ENCODE results near the gene CROCC2.

The CROCC2 gene

DNA sequence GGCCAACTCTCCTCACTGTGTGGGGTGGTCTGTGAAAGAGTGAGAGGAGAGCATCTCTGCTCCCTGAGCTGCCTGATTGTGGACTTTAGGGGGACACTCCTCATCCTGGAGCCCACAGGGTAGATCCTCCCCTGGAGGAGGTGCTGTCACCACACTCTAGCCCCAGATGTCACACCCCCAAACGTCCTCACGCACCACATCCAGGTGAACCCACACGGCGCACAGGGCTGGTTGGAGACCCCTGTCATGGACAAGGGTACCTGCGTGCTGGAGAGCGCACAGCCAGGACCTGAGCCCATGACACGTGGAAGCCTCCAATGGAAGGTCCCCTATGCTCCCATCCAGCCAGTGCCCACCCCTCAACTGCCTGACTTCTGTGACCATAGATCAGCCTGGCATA, 27.0 kb upstream of the CROCC2 start:
- no peak for DNase-seq
- Mint-ChIP-seq H3K4me1 (no peaks in the 10 kb centered on the region), H3K27me3 (ENCODE audit: low read depth, poor library complexity) (peaks cover 17% of the 10 kb centered on the region), H3K9me3 (no peaks in the 10 kb centered on the region), H3K4me3 (no peak overlapping the region), H3K36me3 (ENCODE audit: low read depth) (no peaks in the 10 kb centered on the region), H3K27ac (no peak overlapping the region)
- TF ChIP-seq, protein P1, sequence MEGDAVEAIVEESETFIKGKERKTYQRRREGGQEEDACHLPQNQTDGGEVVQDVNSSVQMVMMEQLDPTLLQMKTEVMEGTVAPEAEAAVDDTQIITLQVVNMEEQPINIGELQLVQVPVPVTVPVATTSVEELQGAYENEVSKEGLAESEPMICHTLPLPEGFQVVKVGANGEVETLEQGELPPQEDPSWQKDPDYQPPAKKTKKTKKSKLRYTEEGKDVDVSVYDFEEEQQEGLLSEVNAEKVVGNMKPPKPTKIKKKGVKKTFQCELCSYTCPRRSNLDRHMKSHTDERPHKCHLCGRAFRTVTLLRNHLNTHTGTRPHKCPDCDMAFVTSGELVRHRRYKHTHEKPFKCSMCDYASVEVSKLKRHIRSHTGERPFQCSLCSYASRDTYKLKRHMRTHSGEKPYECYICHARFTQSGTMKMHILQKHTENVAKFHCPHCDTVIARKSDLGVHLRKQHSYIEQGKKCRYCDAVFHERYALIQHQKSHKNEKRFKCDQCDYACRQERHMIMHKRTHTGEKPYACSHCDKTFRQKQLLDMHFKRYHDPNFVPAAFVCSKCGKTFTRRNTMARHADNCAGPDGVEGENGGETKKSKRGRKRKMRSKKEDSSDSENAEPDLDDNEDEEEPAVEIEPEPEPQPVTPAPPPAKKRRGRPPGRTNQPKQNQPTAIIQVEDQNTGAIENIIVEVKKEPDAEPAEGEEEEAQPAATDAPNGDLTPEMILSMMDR (IDR thresholded peaks at IDR 0.05): no peak

DNA sequence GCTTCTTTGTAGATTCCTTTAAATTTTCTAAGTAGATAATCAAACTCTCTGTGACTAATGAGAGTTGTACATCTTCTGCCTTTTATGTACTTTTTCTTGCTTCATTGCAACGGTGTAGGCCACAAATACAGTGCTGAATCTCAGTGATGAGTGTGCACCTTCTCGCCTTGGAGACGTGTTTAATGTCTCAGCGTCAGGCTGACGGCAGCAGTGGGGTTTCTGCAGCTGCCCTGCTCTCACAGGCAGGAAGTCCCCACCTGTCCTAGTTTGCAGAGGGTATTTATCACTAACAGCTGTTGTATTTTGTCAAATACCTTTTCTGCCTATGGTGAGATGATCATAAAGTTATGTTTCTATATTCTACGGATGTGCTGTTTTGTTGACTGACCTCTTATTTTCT, 24.2 kb upstream of the CROCC2 start:
- H3K36me3 Mint-ChIP-seq (ENCODE audit: low read depth): no peaks in the 10 kb centered on the region
- H3K9me3 Mint-ChIP-seq: no peaks in the 10 kb centered on the region
- no peak overlapping the region for H3K27ac Mint-ChIP-seq
- peaks cover 19% of the 10 kb centered on the region for H3K27me3 Mint-ChIP-seq (ENCODE audit: low read depth, poor library complexity)
- H3K4me1 Mint-ChIP-seq: no peaks in the 10 kb centered on the region
- no peak overlapping the region for H3K4me3 Mint-ChIP-seq
- TF ChIP-seq, protein P1 (IDR thresholded peaks at IDR 0.05): no peak
- no peak for DNase-seq

DNA sequence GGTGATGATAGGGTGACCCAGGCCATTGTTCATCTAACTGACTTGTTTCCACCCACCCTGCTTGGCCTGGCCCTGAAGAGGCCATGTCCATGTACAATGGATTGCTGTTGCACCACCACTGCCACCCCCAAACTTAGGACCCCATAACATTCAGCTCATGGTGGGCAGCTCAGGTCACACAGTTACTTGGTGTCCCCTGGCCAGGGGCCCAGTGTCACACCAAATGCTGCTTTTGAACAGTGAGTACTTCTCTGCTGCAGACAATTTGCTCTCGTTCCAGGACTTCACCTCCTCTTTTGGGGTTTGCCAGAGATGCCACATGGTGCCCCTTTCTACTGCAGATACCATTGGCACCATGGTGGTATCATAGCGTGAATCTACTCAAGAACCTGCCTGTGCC, 21.9 kb upstream of the CROCC2 start:
- Mint-ChIP-seq H3K4me1 (no peaks in the 10 kb centered on the region), H3K27ac (no peak overlapping the region)
- DNase-seq: no peak

DNA sequence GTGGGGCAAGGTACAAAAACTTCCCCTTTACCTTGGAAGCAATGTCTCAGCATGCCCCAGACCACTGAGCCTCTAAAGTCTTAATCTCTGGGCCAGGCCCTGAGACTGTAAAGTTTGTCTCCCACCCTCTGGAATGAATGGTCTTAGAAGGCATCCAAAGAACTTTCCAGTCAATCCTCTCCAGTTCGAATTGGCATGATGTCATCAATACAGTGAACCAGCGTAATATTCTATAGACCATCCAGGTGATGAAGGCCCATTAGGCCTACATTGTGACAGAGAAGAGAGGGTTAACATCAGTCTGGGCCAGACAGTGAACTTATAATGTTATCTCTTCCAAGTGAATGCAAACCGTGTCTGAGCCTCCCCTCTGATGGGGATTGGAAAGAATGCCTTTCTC, 21.4 kb upstream of the CROCC2 start:
- Mint-ChIP-seq H3K4me3 (no peak overlapping the region), H3K36me3 (ENCODE audit: low read depth) (no peaks in the 10 kb centered on the region), H3K9me3 (no peaks in the 10 kb centered on the region), H3K27ac (no peak overlapping the region), H3K4me1 (no peaks in the 10 kb centered on the region), H3K27me3 (ENCODE audit: low read depth, poor library complexity) (peaks cover 19% of the 10 kb centered on the region)
- DNase-seq: no peak
- TF ChIP-seq, protein P1 (IDR thresholded peaks at IDR 0.05): no peak

More for the DNA sequence above, 21.9 kb upstream of the CROCC2 start:
- TF ChIP-seq, protein P1 (IDR thresholded peaks at IDR 0.05): no peak
- Mint-ChIP-seq H3K27me3 (ENCODE audit: low read depth, poor library complexity) (peaks cover 19% of the 10 kb centered on the region), H3K36me3 (ENCODE audit: low read depth) (no peaks in the 10 kb centered on the region), H3K9me3 (no peaks in the 10 kb centered on the region), H3K4me3 (no peak overlapping the region)

DNA sequence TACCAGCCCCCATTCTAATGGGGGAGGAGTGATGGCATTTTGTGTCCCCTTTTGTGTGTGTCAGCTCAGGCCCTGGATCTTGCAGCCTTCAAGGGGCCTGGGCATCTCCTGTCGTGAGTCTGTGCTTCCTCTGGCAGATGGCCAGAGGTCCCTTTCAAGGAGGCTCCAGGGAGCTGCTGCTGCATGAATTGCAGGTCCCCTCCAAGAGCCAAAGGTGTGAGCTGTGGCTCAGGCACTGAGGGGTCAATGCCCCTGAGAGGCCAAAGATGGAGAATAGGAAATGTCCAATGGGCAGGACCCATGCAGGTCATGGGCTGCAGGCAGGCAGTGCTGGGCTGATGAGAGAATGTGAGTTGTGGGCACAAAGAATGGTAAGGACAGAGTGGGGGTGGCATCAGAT, 20.6 kb upstream of the CROCC2 start:
- H3K27me3 Mint-ChIP-seq (ENCODE audit: low read depth, poor library complexity): peaks cover 15% of the 10 kb centered on the region
- no peaks in the 10 kb centered on the region for H3K36me3 Mint-ChIP-seq (ENCODE audit: low read depth)
- H3K4me1 Mint-ChIP-seq: no peaks in the 10 kb centered on the region
- H3K9me3 Mint-ChIP-seq: no peaks in the 10 kb centered on the region
- H3K27ac Mint-ChIP-seq: no peak overlapping the region
- TF ChIP-seq, protein P1 (IDR thresholded peaks at IDR 0.05): no peak
- no peak overlapping the region for H3K4me3 Mint-ChIP-seq
- no peak for DNase-seq

DNA sequence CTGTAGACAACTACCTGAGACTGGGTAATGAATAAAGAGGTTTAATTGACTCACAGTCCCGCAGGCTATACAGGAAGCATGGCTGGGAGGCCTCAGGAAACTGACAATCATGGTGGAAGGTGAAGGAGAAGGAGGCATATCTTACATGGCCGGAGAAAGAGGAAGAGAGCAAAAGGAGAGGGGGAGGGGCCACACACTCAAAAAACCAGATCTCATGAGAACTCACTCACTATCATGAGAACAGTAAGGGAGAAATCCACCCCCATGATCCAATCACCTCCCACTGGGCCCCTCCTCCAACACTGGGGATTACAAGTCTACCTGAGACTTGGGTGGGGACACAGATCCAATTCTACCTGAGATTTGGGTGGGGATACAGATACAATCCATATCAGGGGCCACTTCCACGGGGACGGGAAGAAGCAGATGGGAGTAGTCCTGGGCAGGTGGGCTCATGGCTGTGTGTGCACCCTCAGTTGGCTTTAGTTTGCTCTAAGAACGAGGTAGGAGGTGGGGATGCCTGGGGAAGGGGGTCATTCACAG, 20.0 kb upstream of the CROCC2 start:
- TF ChIP-seq, protein P1 (IDR thresholded peaks at IDR 0.05): no peak
- DNase-seq: no peak

More for the DNA sequence above, 20.0 kb upstream of the CROCC2 start:
- Mint-ChIP-seq H3K27ac (no peak overlapping the region), H3K9me3 (no peaks in the 10 kb centered on the region), H3K36me3 (ENCODE audit: low read depth) (no peaks in the 10 kb centered on the region), H3K4me1 (no peaks in the 10 kb centered on the region), H3K27me3 (ENCODE audit: low read depth, poor library complexity) (peaks cover 10% of the 10 kb centered on the region), H3K4me3 (no peak overlapping the region)
